ENCODE measurements around the gene PHTF2. TPM values are rescaled to one million over a fixed set of nuclear protein-coding genes. Genes with fewer than 3 reads are reported as not detected.

PHTF2 gene
- total and polyA plus RNA-seq, 3 donors from 2014 or later, result 13.9 to 35.3 (median 26.6) TPM

DNA sequence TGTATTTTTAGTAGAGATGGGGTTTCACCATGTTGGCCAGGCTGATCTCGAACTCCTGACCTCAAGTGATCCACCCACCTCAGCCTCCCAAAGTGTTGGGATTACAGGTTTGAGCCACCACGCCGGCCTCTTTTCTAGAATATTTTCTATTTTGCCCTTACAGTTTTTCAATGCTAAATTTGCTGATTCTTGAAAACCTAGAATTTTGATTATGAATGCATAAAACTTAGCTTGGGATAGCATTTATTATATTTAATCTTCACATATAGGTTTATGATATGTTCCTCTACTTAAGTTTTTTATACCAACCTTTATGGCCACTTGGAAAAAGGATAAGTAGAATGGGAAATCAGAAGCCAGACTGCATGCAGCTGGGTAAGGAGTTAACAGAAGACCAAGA lies 2.5 kb upstream of the PHTF2 start:
- 62 to 88% methylated on average over 3 of the region's 3 CpGs for WGBS, 2 donors
- Histone ChIP-seq H3K27ac (peak overlapping the region in 1 of 2 donors; percentile 60), H3K27me3 (no peaks in the 10 kb centered on the region), H3K9me3 (no peaks in the 10 kb centered on the region), H3K4me3 (no peak overlapping the region), H3K36me3 (ENCODE audit: low read depth, missing control alignments) (no peaks in the 10 kb centered on the region), H3K4me1 (peaks cover 22% of the 10 kb centered on the region)
- no peak for DNase-seq
- intact Hi-C loops (cut with DNase I; ENCODE audit: low total_unique reads), result no loop called here
- TF ChIP-seq POLR2A (IDR thresholded peaks at IDR 0.05), result no peak
- TF ChIP-seq, protein P1, sequence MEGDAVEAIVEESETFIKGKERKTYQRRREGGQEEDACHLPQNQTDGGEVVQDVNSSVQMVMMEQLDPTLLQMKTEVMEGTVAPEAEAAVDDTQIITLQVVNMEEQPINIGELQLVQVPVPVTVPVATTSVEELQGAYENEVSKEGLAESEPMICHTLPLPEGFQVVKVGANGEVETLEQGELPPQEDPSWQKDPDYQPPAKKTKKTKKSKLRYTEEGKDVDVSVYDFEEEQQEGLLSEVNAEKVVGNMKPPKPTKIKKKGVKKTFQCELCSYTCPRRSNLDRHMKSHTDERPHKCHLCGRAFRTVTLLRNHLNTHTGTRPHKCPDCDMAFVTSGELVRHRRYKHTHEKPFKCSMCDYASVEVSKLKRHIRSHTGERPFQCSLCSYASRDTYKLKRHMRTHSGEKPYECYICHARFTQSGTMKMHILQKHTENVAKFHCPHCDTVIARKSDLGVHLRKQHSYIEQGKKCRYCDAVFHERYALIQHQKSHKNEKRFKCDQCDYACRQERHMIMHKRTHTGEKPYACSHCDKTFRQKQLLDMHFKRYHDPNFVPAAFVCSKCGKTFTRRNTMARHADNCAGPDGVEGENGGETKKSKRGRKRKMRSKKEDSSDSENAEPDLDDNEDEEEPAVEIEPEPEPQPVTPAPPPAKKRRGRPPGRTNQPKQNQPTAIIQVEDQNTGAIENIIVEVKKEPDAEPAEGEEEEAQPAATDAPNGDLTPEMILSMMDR (IDR thresholded peaks at IDR 0.05), result no peak

DNA sequence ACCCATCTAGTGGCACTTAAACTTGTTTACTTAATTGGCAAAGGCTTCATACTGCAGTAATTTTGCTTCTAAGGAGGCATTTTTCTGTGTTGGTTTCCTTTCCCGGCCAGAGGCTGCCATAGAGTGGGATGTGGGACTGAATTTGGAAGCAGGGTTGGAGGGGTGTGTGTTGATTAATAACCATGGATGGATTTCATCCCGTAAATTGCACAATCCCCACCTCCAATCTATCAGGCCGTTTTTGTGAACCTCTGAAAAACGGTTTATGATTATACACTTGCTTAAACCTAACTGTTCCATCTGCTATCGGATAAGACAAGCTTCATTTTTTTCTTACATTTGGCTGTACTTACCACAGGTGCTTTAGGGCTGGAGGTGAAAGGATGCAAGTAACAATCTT lies 1.6 kb upstream of the PHTF2 start:
- no peak for TF ChIP-seq POLR2A (IDR thresholded peaks at IDR 0.05)
- TF ChIP-seq, protein P1 (IDR thresholded peaks at IDR 0.05), result no peak
- Histone ChIP-seq H3K27me3 (no peaks in the 10 kb centered on the region), H3K36me3 (ENCODE audit: low read depth, missing control alignments) (no peaks in the 10 kb centered on the region), H3K27ac (peak overlapping the region in 1 of 2 donors; percentile 94), H3K4me3 (peak overlapping the region in 1 of 2 donors; percentile 94), H3K4me1 (peaks cover 18% of the 10 kb centered on the region), H3K9me3 (no peaks in the 10 kb centered on the region)
- intact Hi-C loops (cut with DNase I; ENCODE audit: low total_unique reads), result no loop called here
- DNase-seq, result no peak
- 37 to 44% methylated on average over 5 of the region's 5 CpGs for WGBS, 2 donors

DNA sequence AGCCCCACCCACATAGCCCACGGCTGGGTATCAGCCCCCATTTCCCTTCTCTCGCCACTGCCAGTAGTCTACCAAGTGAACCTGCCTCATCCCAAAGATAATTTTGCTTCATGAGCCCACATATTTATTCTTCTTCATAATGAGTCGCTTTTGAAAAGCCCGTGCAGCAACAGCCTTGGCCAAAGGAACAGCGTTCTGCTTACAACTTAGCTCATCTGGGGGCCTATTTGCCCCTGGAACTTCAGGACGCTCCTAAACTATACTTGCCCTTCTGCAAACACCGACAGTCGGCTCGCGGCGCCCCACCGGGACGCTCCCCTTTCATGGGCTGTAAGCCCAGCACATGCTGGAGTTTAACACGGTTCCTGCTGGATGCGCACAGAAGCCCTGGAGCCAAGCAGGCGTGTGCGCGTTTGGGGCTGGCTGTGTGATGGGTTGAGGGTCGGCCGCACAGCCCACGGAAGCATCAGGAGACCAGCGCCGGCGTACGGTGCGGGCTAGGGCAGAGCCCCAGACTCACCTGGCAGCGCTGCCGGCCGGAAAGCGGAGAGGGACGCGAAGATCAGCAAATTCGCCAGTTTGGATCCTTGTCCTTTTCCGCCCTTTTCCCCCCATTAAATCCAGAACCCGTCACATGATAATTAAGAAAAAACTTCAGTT lies 709 bp upstream of the PHTF2 start:
- WGBS, 2 donors, result 0% methylated on average over 19 to 31 of the region's 35 CpGs

DNA sequence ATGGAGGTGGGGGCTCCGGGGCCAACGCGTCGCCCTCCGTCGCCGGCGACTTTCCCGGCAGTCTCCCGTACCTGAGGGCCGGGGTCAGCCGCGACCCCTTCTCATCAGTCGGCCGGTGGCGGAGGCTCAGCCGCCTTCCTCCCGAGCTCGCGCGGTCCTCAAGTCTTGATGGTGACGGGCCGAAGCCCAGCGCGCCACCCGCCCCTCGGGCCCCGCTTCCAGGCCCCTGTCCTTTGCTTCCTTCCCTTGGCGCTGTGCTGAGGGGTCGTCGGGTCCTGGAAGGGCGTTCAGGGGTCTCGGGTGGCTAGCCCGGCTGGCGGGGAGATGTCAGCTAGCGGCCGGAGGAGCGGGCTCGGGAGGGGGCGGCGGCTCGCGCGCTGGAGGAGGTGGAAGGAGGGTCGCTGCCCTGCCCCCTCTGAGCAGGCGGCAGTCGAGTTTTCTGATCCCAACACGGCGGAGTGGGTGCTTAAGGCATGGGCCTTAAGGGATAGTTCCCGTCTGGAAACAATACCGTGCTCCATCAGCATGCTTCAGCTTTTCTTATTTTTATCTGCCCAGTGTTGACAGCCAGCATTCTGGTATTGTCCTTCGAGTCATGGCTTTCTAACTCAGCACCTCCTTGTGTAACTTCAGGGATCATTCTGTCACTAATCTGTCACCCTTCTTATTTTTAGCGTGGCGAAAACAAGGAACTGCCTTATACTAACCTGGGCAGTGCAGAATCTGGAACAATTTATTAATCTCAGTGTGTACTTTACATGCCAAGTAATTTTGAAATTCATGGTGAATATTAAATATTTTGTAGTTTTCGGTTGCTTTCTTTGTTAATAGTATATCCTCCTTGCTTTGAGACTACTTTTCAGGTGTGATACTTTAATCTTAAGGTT lies 748 bp downstream of the PHTF2 start:
- peak; percentile 60 for DNase-seq
- H3K4me3 ChIP-seq, result peak overlapping the region; percentile 90 to 94
- H3K36me3 ChIP-seq (ENCODE audit: low read depth, missing control alignments), result no peaks in the 10 kb centered on the region
- 1% methylated on average over 6 to 48 of the region's 55 CpGs for WGBS, 2 donors
- no peaks in the 10 kb centered on the region for H3K27me3 ChIP-seq
- no peaks in the 10 kb centered on the region for H3K9me3 ChIP-seq
- peak overlapping the region; percentile 89 to 94 for H3K27ac ChIP-seq
- H3K4me1 ChIP-seq, result peaks cover 8% of the 10 kb centered on the region
- intact Hi-C loops (cut with DNase I; ENCODE audit: low total_unique reads), result no loop called here
- TF ChIP-seq, protein P1 (IDR thresholded peaks at IDR 0.05), result no peak
- no peak for TF ChIP-seq POLR2A (IDR thresholded peaks at IDR 0.05)

More for the DNA sequence above, 709 bp upstream of the PHTF2 start:
- Histone ChIP-seq H3K27ac (peak overlapping the region; percentile 94), H3K4me1 (peaks cover 8% of the 10 kb centered on the region), H3K4me3 (peak overlapping the region; percentile 90 to 94), H3K27me3 (no peaks in the 10 kb centered on the region), H3K36me3 (ENCODE audit: low read depth, missing control alignments) (no peaks in the 10 kb centered on the region), H3K9me3 (no peaks in the 10 kb centered on the region)
- TF ChIP-seq POLR2A (IDR thresholded peaks at IDR 0.05), result no peak
- TF ChIP-seq, protein P1 (IDR thresholded peaks at IDR 0.05), result no peak
- intact Hi-C loops (cut with DNase I; ENCODE audit: low total_unique reads), result no loop called here
- DNase-seq, result no peak

Measured in testis (tissue), 3 donors.